Astrocyte of the cerebellum (primary cell): ENCODE results near the gene FYN.
"Not testable (repeated sequence)": the region's sequence is repeated elsewhere in the genome, so short reads cannot be mapped to it uniquely, and the experiment has no call there.

Experiments used
- DNase-seq: peaks from one replicate; pipeline ENCODE4 v3.0.0-alpha.2; 2011; ENCODE audit warnings: low read depth
- H3K4me3 ChIP-seq: 2 replicates; pipeline ENCODE4 v1.5.1; 2011; ENCODE audit warnings: mild to moderate bottlenecking, low read depth, low read length, moderate library complexity
- in situ Hi-C: cut with HindIII; loops from 2 replicates; pipeline ENCODE4 v1.10.0; 2017; ENCODE audit warnings: low sequenced_read_pairs
- TF ChIP-seq, protein P1 (sequence below): IDR thresholded peaks from 2 replicates; pipeline ENCODE4 v1.5.1; 2012; ENCODE audit warnings: low read length, low read depth, moderate library complexity, mild to moderate bottlenecking; ENCODE audit errors: missing control alignments

Gene FYN

GRCh38 chr6:111898452-111898851, 25.2 kb upstream of the FYN start:
- DNase-seq, result no peak

DNA sequence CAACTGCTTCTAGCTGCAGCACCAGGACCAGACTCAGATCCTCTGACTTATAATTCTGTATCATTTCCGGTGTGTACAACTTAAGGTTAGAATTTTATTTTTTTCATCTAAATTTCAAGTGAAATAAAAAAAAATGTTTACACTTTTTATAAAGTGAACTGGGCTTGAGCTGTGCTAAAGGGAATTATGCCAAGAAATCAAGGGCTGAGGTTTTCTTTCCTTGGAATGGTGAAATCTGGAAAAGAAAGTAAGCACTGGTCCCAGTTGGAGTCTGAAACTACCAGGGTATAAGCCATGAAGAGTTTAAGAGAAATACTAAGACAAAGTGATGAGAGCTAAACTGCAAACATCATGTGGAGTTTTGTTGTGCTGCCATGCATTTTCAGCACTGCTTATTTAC, 21.7 kb upstream of the FYN start:
- in situ Hi-C loops, result no loop called here
- H3K4me3 ChIP-seq, result no peak overlapping the region
- TF ChIP-seq, protein P1, sequence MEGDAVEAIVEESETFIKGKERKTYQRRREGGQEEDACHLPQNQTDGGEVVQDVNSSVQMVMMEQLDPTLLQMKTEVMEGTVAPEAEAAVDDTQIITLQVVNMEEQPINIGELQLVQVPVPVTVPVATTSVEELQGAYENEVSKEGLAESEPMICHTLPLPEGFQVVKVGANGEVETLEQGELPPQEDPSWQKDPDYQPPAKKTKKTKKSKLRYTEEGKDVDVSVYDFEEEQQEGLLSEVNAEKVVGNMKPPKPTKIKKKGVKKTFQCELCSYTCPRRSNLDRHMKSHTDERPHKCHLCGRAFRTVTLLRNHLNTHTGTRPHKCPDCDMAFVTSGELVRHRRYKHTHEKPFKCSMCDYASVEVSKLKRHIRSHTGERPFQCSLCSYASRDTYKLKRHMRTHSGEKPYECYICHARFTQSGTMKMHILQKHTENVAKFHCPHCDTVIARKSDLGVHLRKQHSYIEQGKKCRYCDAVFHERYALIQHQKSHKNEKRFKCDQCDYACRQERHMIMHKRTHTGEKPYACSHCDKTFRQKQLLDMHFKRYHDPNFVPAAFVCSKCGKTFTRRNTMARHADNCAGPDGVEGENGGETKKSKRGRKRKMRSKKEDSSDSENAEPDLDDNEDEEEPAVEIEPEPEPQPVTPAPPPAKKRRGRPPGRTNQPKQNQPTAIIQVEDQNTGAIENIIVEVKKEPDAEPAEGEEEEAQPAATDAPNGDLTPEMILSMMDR, result no peak
- DNase-seq, result no peak

More at GRCh38 chr6:111898452-111898851, 25.2 kb upstream of the FYN start:
- TF ChIP-seq, protein P1, result no peak
- no peak overlapping the region for H3K4me3 ChIP-seq
- in situ Hi-C loops, result no loop called here

- no peak overlapping the region for H3K4me3 ChIP-seq
- TF ChIP-seq, protein P1, result no peak
- in situ Hi-C loops, result no loop called here
- DNase-seq, result no peak
These were observed 21.0 kb upstream of the FYN start for GRCh38 chr6:111894272-111894671.

- no peak overlapping the region for H3K4me3 ChIP-seq
- DNase-seq, result no peak
- TF ChIP-seq, protein P1, result no peak
- in situ Hi-C loops, result no loop called here
These were observed 19.2 kb upstream of the FYN start for GRCh38 chr6:111892431-111892830.

DNA sequence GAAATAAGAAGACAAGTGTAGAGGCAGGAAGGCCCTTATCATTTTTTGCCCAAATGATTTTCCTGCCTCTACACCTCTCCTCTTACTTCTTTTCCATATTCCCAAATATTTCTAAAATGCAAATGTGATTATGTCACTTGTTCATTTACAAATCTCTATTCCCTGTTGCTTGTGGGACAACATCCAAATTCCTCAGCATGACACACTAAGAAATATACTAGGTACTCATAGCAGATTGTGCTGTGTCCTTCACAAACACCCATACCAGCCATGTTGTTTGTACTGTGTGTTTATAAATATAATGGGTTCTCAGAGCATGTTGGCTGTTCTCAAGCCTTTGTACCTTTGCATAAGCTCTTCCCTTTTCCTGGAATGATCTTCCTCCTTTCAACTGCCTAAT, 17.7 kb upstream of the FYN start:
- H3K4me3 ChIP-seq, result no peak overlapping the region
- DNase-seq, result no peak
- TF ChIP-seq, protein P1, result no peak
- in situ Hi-C loops, result no loop called here

- TF ChIP-seq, protein P1, result no peak
- in situ Hi-C loops, result no loop called here
- H3K4me3 ChIP-seq, result peak overlapping the region; percentile 13
- no peak for DNase-seq
These were observed 15.9 kb upstream of the FYN start for GRCh38 chr6:111888928-111889695.

DNA sequence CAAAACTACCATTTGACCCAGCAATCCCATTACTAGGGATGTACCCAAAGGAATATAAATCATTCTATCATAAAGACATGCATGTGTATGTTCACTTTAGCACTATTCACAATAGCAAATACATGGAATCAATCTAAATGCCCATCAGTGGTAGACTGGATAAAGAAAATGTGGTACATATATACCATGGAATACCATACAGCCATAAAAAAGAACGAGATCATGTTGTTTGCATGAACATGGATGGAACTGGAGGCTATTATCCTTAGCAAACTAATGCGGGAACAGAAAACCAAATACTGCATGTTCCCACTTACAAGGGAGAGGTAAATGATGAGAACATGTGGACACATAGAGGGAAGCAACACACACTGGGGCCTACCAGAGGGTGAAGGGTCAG, 13.5 kb upstream of the FYN start:
- H3K4me3 ChIP-seq, DNase-seq, in situ Hi-C loops: not testable (repeated sequence)
